ENCODE measurements around the gene ZNF593OS. TPM values are rescaled to one million over a fixed set of nuclear protein-coding genes. Genes with fewer than 3 reads are reported as not detected.

The ZNF593OS gene
- total and polyA plus RNA-seq, 2 donors from 2014 or later = not detected

GRCh38 chr1:26218906-26219494 lies 47.4 kb upstream of the ZNF593OS start:
- Histone ChIP-seq H3K4me1 (ENCODE audit: control insufficient read depth in 2 of 3, insufficient read depth in 2 of 3, low read depth in 1 of 3, low read length in 3 of 3) (no peaks in the 10 kb centered on the region), H3K9ac (ENCODE audit: low read length in 3 of 3) (no peak overlapping the region), H3K4me3 (ENCODE audit: low read length in 3 of 3) (no peak overlapping the region), H3K27ac (ENCODE audit: low read depth in 2 of 2, low read length in 2 of 2) (no peak overlapping the region), H3K36me3 (ENCODE audit: control insufficient read depth in 2 of 3, insufficient read depth in 3 of 3, low read length in 3 of 3) (no peaks in the 10 kb centered on the region), H3K9me3 (ENCODE audit: control insufficient read depth in 2 of 3, insufficient read depth in 1 of 3, low read length in 3 of 3) (no peaks in the 10 kb centered on the region), H3K27me3 (ENCODE audit: control insufficient read depth, insufficient read depth, low read length) (no peaks in the 10 kb centered on the region)
- FAIRE-seq = no peak
- intact Hi-C loops (cut with DNase I) = no loop called here
- TF ChIP-seq CTCF (IDR thresholded peaks at IDR 0.05; ENCODE audit: borderline replicate concordance, extremely low read depth, insufficient read depth) = no peak
- peak in 1 of 5 donors; percentile 82 for DNase-seq

GRCh38 chr1:26215246-26215645 lies 43.6 kb upstream of the ZNF593OS start:
- no peak for TF ChIP-seq CTCF (IDR thresholded peaks at IDR 0.05; ENCODE audit: borderline replicate concordance, extremely low read depth, insufficient read depth)
- no peak for FAIRE-seq
- H3K27me3 ChIP-seq (ENCODE audit: control insufficient read depth, insufficient read depth, low read length) = no peaks in the 10 kb centered on the region
- H3K4me3 ChIP-seq (ENCODE audit: low read length in 3 of 3) = no peak overlapping the region
- no peaks in the 10 kb centered on the region for H3K36me3 ChIP-seq (ENCODE audit: control insufficient read depth in 2 of 3, insufficient read depth in 3 of 3, low read length in 3 of 3)
- intact Hi-C loops (cut with DNase I) = no loop called here
- no peak overlapping the region for H3K27ac ChIP-seq (ENCODE audit: low read depth in 2 of 2, low read length in 2 of 2)
- H3K9me3 ChIP-seq (ENCODE audit: control insufficient read depth in 2 of 3, insufficient read depth in 1 of 3, low read length in 3 of 3) = no peaks in the 10 kb centered on the region
- H3K4me1 ChIP-seq (ENCODE audit: control insufficient read depth in 2 of 3, insufficient read depth in 2 of 3, low read depth in 1 of 3, low read length in 3 of 3) = no peaks in the 10 kb centered on the region
- DNase-seq = no peak
- H3K9ac ChIP-seq (ENCODE audit: low read length in 3 of 3) = no peak overlapping the region

- no peak overlapping the region for H3K4me3 ChIP-seq (ENCODE audit: low read length in 3 of 3)
- no peaks in the 10 kb centered on the region for H3K36me3 ChIP-seq (ENCODE audit: control insufficient read depth in 2 of 3, insufficient read depth in 3 of 3, low read length in 3 of 3)
- no peaks in the 10 kb centered on the region for H3K9me3 ChIP-seq (ENCODE audit: control insufficient read depth in 2 of 3, insufficient read depth in 1 of 3, low read length in 3 of 3)
- H3K9ac ChIP-seq (ENCODE audit: low read length in 3 of 3) = no peak overlapping the region
- intact Hi-C loops (cut with DNase I) = no loop called here
- no peak for FAIRE-seq
- no peaks in the 10 kb centered on the region for H3K4me1 ChIP-seq (ENCODE audit: control insufficient read depth in 2 of 3, insufficient read depth in 2 of 3, low read depth in 1 of 3, low read length in 3 of 3)
- no peaks in the 10 kb centered on the region for H3K27me3 ChIP-seq (ENCODE audit: control insufficient read depth, insufficient read depth, low read length)
- no peak overlapping the region for H3K27ac ChIP-seq (ENCODE audit: low read depth in 2 of 2, low read length in 2 of 2)
- DNase-seq = no peak
- TF ChIP-seq CTCF (IDR thresholded peaks at IDR 0.05; ENCODE audit: borderline replicate concordance, extremely low read depth, insufficient read depth) = no peak
These were observed 41.8 kb upstream of the ZNF593OS start for GRCh38 chr1:26213335-26213905.

Measured in kidney (tissue), 14 donors.